ENCODE data around the gene DGKQ.

- TF ChIP-seq CTCF (IDR thresholded peaks at IDR 0.05 in 4 of 5, conservative IDR thresholded peaks at IDR 0.05 in 1 of 5), result no peak
- no peak for TF ChIP-seq POLR2A (IDR thresholded peaks at IDR 0.05)
Observed at GRCh38 chr4:970046-970745, 3.2 kb downstream of the DGKQ start.

All from gastrocnemius medialis (tissue), 4 donors.